WI38 (cell line): ENCODE measurements around the gene CCL2.

Experiments
- H3K4me3 ChIP-seq: 2 replicates; pipeline ENCODE4 v1.5.1; 2011; ENCODE audit warnings: low read depth, mild to moderate bottlenecking, control low read depth, low read length
- CTCF ChIP-seq: IDR thresholded peaks from 2 replicates; pipeline ENCODE4 v1.5.1; 2012; ENCODE audit warnings: low read depth, mild to moderate bottlenecking, control low read depth, low read length

CCL2 gene

DNA sequence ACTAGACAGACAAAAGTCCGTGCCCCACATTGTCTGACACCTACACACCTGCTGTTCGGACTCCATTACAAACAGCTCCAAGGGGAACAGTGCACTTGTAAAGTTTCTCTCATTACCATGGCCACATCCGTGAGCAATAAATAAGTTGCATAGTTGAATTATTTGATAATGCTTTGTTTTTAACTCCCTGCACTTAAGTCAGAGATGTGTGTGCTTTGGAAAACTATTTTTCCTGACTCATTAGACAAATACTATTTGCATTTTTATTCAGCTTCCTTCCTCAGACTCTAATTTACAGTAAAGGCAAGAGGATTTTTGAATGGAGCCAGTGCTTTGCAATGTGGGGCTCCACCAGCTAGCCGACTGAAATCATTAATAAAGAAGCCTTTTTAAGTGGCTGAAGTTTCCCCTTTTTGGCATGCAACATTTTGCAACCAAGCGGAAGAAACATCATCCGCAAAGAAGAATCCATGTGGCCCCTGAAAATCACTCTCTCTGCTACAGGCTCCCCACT lies 6.5 kb upstream of the CCL2 start:
- TF ChIP-seq CTCF, result no peak
- no peak overlapping the region for H3K4me3 ChIP-seq

GRCh38 chr17:34249061-34249460 lies 6.0 kb upstream of the CCL2 start:
- H3K4me3 ChIP-seq, result no peak overlapping the region
- no peak for TF ChIP-seq CTCF

DNA sequence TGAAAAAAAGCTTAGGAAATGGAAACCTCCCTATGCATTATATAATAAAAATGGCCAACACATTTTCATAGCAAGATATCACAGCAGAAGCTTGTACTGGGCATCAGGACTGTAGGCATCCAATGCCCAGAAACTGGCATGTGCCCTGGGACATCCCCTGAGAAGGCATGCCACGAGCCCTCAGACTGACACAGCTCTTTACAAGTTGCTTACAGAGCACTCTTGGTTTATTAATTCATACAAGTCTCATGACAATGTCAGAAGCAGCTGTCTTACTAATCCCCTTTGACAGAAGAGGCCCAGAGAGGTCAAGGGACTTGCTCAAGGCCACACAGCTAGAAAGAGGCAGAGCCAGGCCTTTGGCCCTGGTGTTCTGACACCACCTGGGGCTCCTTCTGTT lies 5.6 kb upstream of the CCL2 start:
- no peak overlapping the region for H3K4me3 ChIP-seq
- TF ChIP-seq CTCF, result no peak

GRCh38 chr17:34251186-34251585 lies 3.9 kb upstream of the CCL2 start:
- no peak for TF ChIP-seq CTCF
- no peak overlapping the region for H3K4me3 ChIP-seq

DNA sequence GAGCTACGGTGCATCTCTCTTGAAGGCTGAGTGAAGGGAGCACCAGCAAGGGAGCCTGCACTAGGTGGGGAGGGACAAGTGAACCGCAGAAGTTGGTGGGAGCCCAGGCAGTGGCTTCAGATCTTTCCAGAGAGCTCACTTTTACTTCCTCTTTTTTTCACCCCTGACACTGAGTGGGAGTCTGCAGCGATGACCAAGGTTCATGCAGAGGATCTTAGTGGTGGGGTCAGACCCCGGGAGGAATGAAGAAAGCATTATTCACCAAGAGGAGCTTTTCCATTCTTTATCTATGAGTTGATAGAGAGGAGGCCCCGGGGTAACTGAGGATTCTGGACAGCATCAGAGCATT lies 3.0 kb upstream of the CCL2 start:
- no peak overlapping the region for H3K4me3 ChIP-seq

GRCh38 chr17:34252444-34253138 lies 2.5 kb upstream of the CCL2 start:
- no peak overlapping the region for H3K4me3 ChIP-seq
- no peak for TF ChIP-seq CTCF

More for the DNA sequence above, 3.0 kb upstream of the CCL2 start:
- no peak for TF ChIP-seq CTCF

- TF ChIP-seq CTCF, result no peak
- no peak overlapping the region for H3K4me3 ChIP-seq
Observed at GRCh38 chr17:34253139-34253525, 2.0 kb upstream of the CCL2 start.
